Measurements from ENCODE around the gene C22orf31.

- TF ChIP-seq EZH2 (IDR thresholded peaks at IDR 0.05; ENCODE audit: borderline replicate concordance, low read depth, low read length, severe bottlenecking) (no peak), FOS (IDR thresholded peaks at IDR 0.05; ENCODE audit: borderline replicate concordance, insufficient read depth, low read length) (no peak), POLR2A (IDR thresholded peaks at IDR 0.05; ENCODE audit: low read depth, low read length) (no peak), POLR2AphosphoS5 (IDR thresholded peaks at IDR 0.05; ENCODE audit: insufficient read depth, low read depth, low read length) (no peak)
- TF ChIP-seq, protein P1, sequence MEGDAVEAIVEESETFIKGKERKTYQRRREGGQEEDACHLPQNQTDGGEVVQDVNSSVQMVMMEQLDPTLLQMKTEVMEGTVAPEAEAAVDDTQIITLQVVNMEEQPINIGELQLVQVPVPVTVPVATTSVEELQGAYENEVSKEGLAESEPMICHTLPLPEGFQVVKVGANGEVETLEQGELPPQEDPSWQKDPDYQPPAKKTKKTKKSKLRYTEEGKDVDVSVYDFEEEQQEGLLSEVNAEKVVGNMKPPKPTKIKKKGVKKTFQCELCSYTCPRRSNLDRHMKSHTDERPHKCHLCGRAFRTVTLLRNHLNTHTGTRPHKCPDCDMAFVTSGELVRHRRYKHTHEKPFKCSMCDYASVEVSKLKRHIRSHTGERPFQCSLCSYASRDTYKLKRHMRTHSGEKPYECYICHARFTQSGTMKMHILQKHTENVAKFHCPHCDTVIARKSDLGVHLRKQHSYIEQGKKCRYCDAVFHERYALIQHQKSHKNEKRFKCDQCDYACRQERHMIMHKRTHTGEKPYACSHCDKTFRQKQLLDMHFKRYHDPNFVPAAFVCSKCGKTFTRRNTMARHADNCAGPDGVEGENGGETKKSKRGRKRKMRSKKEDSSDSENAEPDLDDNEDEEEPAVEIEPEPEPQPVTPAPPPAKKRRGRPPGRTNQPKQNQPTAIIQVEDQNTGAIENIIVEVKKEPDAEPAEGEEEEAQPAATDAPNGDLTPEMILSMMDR (IDR thresholded peaks at IDR 0.05; ENCODE audit: extremely low read depth in 1 of 2, insufficient read depth in 1 of 2, low read depth in 1 of 2, low read length in 2 of 2) = no peak
- TF ChIP-seq, protein P2, sequence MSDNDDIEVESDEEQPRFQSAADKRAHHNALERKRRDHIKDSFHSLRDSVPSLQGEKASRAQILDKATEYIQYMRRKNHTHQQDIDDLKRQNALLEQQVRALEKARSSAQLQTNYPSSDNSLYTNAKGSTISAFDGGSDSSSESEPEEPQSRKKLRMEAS (IDR thresholded peaks at IDR 0.05; ENCODE audit: insufficient read depth, insufficient read length) = no peak
These were observed 11.2 kb downstream of the C22orf31 start for GRCh38 chr22:29050457-29050856.
